Measurements from ENCODE around the gene SLC35B2. TPM values are rescaled to one million over a fixed set of nuclear protein-coding genes. Genes with fewer than 3 reads are reported as not detected.

SLC35B2 gene
- total and polyA plus RNA-seq, 2 experiments from 2014 or later = 74.1 to 104 TPM

- peak overlapping the region; percentile 33 for H3K4me2 ChIP-seq
- no peaks in the 10 kb centered on the region for H3K9me3 ChIP-seq (ENCODE audit: low read depth)
- no peak overlapping the region for H3K27ac ChIP-seq
- peaks cover 68% of the 10 kb centered on the region for H3K27me3 ChIP-seq
- H4K20me1 ChIP-seq (ENCODE audit: insufficient read depth, poor library complexity, severe bottlenecking) = no peaks in the 10 kb centered on the region
- no peaks in the 10 kb centered on the region for H3K4me1 ChIP-seq (ENCODE audit: insufficient read depth)
- DNase-seq (ENCODE audit: low spot score) = no peak
- no peak overlapping the region for H2AFZ ChIP-seq
- no peak overlapping the region for H3K4me3 ChIP-seq
- no peaks in the 10 kb centered on the region for H3K9me2 ChIP-seq (replicated peaks; ENCODE audit: insufficient read depth)
- 72% methylated on average over 64 of the region's 109 CpGs for WGBS (ENCODE audit: low lambda C conversion rate, missing lambda C conversion rate)
- no peak for TF ChIP-seq EZH2 (IDR thresholded peaks at IDR 0.05; ENCODE audit: borderline replicate concordance)
- TF ChIP-seq CTCF (IDR thresholded peaks at IDR 0.05; ENCODE audit: poor library complexity) = no peak
- TF ChIP-seq EZH2phosphoT487 (IDR thresholded peaks at IDR 0.05; ENCODE audit: low read depth, severe bottlenecking, unreplicated experiment) = no peak
- H3K36me3 ChIP-seq (replicated peaks; ENCODE audit: insufficient read depth, low read depth) = no peaks in the 10 kb centered on the region
- no peaks in the 10 kb centered on the region for H3K79me2 ChIP-seq
Measured at GRCh38 chr6:44275749-44276648, 18.7 kb upstream of the SLC35B2 start.

GRCh38 chr6:44275271-44275748 is 18.0 kb upstream of the SLC35B2 start:
- no peak overlapping the region for H3K27ac ChIP-seq
- H3K79me2 ChIP-seq = no peaks in the 10 kb centered on the region
- 97% methylated on average over 58 of the region's 59 CpGs for WGBS (ENCODE audit: low lambda C conversion rate, missing lambda C conversion rate)
- no peaks in the 10 kb centered on the region for H3K36me3 ChIP-seq (replicated peaks; ENCODE audit: insufficient read depth, low read depth)
- no peak for TF ChIP-seq CTCF (IDR thresholded peaks at IDR 0.05; ENCODE audit: poor library complexity)
- TF ChIP-seq EZH2 (IDR thresholded peaks at IDR 0.05; ENCODE audit: borderline replicate concordance) = no peak
- no peak for TF ChIP-seq EZH2phosphoT487 (IDR thresholded peaks at IDR 0.05; ENCODE audit: low read depth, severe bottlenecking, unreplicated experiment)
- H3K4me3 ChIP-seq = no peak overlapping the region
- H4K20me1 ChIP-seq (ENCODE audit: insufficient read depth, poor library complexity, severe bottlenecking) = no peaks in the 10 kb centered on the region
- H2AFZ ChIP-seq = no peak overlapping the region
- no peaks in the 10 kb centered on the region for H3K9me2 ChIP-seq (replicated peaks; ENCODE audit: insufficient read depth)
- no peaks in the 10 kb centered on the region for H3K4me1 ChIP-seq (ENCODE audit: insufficient read depth)
- no peak overlapping the region for H3K4me2 ChIP-seq
- no peaks in the 10 kb centered on the region for H3K9me3 ChIP-seq (ENCODE audit: low read depth)
- H3K27me3 ChIP-seq = peaks cover 62% of the 10 kb centered on the region
- DNase-seq (ENCODE audit: low spot score) = no peak

GRCh38 chr6:44273617-44274016 is 16.3 kb upstream of the SLC35B2 start:
- DNase-seq (ENCODE audit: low spot score) = no peak
- Histone ChIP-seq H3K9me2 (replicated peaks; ENCODE audit: insufficient read depth) (no peaks in the 10 kb centered on the region), H3K79me2 (no peaks in the 10 kb centered on the region), H3K27ac (no peak overlapping the region), H4K20me1 (ENCODE audit: insufficient read depth, poor library complexity, severe bottlenecking) (no peaks in the 10 kb centered on the region), H3K4me1 (ENCODE audit: insufficient read depth) (no peaks in the 10 kb centered on the region), H3K4me2 (no peak overlapping the region), H3K36me3 (replicated peaks; ENCODE audit: insufficient read depth, low read depth) (no peaks in the 10 kb centered on the region), H3K27me3 (peaks cover 74% of the 10 kb centered on the region), H2AFZ (no peak overlapping the region), H3K4me3 (no peak overlapping the region), H3K9me3 (ENCODE audit: low read depth) (no peaks in the 10 kb centered on the region)
- TF ChIP-seq EZH2phosphoT487 (IDR thresholded peaks at IDR 0.05; ENCODE audit: low read depth, severe bottlenecking, unreplicated experiment) = no peak
- TF ChIP-seq EZH2 (IDR thresholded peaks at IDR 0.05; ENCODE audit: borderline replicate concordance) = no peak
- TF ChIP-seq CTCF (IDR thresholded peaks at IDR 0.05; ENCODE audit: poor library complexity) = no peak
- 89% methylated on average over 1 of the region's 1 CpG for WGBS (ENCODE audit: low lambda C conversion rate, missing lambda C conversion rate)
